Pancreas (tissue), 10 donors: Measurements from ENCODE around the gene MYADML2. TPM values are rescaled to one million over a fixed set of nuclear protein-coding genes. Genes with fewer than 3 reads are reported as not detected.

Experiments used
- ATAC-seq, 4 donors: fragments of 200-7000 bp; cut with Tn5 transposase; one replicate each; pipeline versions ENCODE4 v1.8.0 to v1.9.1; 2020; ENCODE audit warnings: mild to moderate bottlenecking in 4 of 4, moderate library complexity in 4 of 4
- DNase-seq, 6 donors: peaks; one replicate each; pipeline ENCODE4 v3.0.0-alpha.2; 2020
- FAIRE-seq: peaks from 2 replicates; lab custom pipeline; 2012; peaks lifted over from hg19 to GRCh38; lab: Jason Lieb, UNC
- H3K27ac ChIP-seq, 4 donors: fragments of 200-600 bp; sonication (generic); 1 replicate in 3 of 4; 2 replicates in 1 of 4; pipeline versions ENCODE4 v1.5.0 to v1.8.0; 2020
- H3K27me3 ChIP-seq, 4 donors: fragments of 200-600 bp; one replicate each; pipeline ENCODE4 v1.8.0; 2021
- H3K36me3 ChIP-seq, 3 donors: fragments of 200-600 bp; sonication (generic) in 1 of 3; one replicate each; pipeline versions ENCODE4 v1.5.0 to v1.8.0; 2020 to 2021
- H3K4me1 ChIP-seq, 3 donors: fragments of 200-600 bp; one replicate each; pipeline ENCODE4 v1.8.0; 2021
- H3K4me3 ChIP-seq, 4 donors: fragments of 200-600 bp; sonication (generic) in 2 of 4; one replicate each; pipeline versions ENCODE4 v1.5.0 to v1.8.0; 2020 to 2021
- H3K9me3 ChIP-seq, 4 donors: fragments of 200-600 bp; one replicate each; pipeline ENCODE4 v1.8.0; 2021
- WGBS, 2 donors: extraction: QIAGEN DNeasy Blood & Tissue Kit; methylation state at CpG; one replicate each; pipeline ENCODE4 v1.1.7; 2013; 5-methylcytosine and 5-hydroxymethylcytosine counted together
- intact Hi-C, 3 donors: fragments of 100-400 bp; cut with DNase I; formaldehyde crosslinking; loops; one replicate each; pipeline versions ENCODE4 v1.11.1 to v1.14.2; 2022
- polyA plus RNA-seq, 2 donors: library from polyadenylated mRNA; stranded (reverse); fragments of 200-250 nt; gene quantifications; one replicate each; pipeline ENCODE4 v1.2.3, GENCODE V29; 2013
- total RNA-seq, 6 donors: library from RNA; stranded (reverse); fragmentation: NEBNext Ultra II Directional in 4 of 6; extraction: Animal tissue kit (Norgen Biotek cat#: 25700) in 4 of 6; gene quantifications; one replicate each; pipeline versions ENCODE4 v1.2.1 to v1.2.4, GENCODE V29; 2021 to 2023
- TF ChIP-seq, protein P1 (sequence below), 4 donors: fragments of 200-600 bp; sonication (generic) in 3 of 4; IDR thresholded peaks; one replicate each; pipeline versions ENCODE4 v1.5.0 to v1.8.0; 2021; ENCODE audit warnings: antibody characterized with exemption in 4 of 4
- donor health status: healthy with polysubstance abuse.
- donor health status: DM: no; HTN: no; CAD: no; lungs with moderate emphysema.
- donor health status: DM: no; HTN: no; CAD: no.
- donor health status: control.
- donor health status: control.
- donor health status: Bipolar disorder and iron deficiency.
- donor health status: DM: yes; HTN: yes; CAD: no.
- donor health status: DM: no; HTN: no; CAD: no.
- donor health status: DM: no; HTN: no; CAD: no.
- donor health status: DM: yes; HTN: yes; CAD: no.

Gene MYADML2
- total and polyA plus RNA-seq, 8 donors, result not detected

GRCh38 chr17:81934850-81935708, 12.0 kb downstream of the MYADML2 start:
- H3K4me1 ChIP-seq, result peaks cover 0 to 5% (median 3%) of the 10 kb centered on the region in 3 donors
- H3K27ac ChIP-seq, result no peak overlapping the region
- DNase-seq (peak in 4 of 6 donors; percentile 31 to 75 (median 47)), FAIRE-seq (no peak), ATAC-seq (no peak)
- no peaks in the 10 kb centered on the region for H3K27me3 ChIP-seq
- no peaks in the 10 kb centered on the region for H3K9me3 ChIP-seq
- H3K4me3 ChIP-seq, result peak overlapping the region in 1 of 4 donors; percentile 68
- no peaks in the 10 kb centered on the region for H3K36me3 ChIP-seq
- intact Hi-C loops, result no loop called here
- whole genome bisulfite sequencing, 2 donors, result 87 to 89% methylated on average over 38 of the region's 38 CpGs
- TF ChIP-seq, protein P1, sequence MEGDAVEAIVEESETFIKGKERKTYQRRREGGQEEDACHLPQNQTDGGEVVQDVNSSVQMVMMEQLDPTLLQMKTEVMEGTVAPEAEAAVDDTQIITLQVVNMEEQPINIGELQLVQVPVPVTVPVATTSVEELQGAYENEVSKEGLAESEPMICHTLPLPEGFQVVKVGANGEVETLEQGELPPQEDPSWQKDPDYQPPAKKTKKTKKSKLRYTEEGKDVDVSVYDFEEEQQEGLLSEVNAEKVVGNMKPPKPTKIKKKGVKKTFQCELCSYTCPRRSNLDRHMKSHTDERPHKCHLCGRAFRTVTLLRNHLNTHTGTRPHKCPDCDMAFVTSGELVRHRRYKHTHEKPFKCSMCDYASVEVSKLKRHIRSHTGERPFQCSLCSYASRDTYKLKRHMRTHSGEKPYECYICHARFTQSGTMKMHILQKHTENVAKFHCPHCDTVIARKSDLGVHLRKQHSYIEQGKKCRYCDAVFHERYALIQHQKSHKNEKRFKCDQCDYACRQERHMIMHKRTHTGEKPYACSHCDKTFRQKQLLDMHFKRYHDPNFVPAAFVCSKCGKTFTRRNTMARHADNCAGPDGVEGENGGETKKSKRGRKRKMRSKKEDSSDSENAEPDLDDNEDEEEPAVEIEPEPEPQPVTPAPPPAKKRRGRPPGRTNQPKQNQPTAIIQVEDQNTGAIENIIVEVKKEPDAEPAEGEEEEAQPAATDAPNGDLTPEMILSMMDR (IDR thresholded peaks at IDR 0.05), result no peak

GRCh38 chr17:81934098-81934757, 12.8 kb downstream of the MYADML2 start:
- Histone ChIP-seq H3K27ac (no peak overlapping the region), H3K36me3 (no peaks in the 10 kb centered on the region), H3K4me3 (no peak overlapping the region), H3K4me1 (peaks cover 0 to 5% (median 3%) of the 10 kb centered on the region in 3 donors), H3K9me3 (no peaks in the 10 kb centered on the region), H3K27me3 (no peaks in the 10 kb centered on the region)
- no peak for ATAC-seq
- peak in 2 of 6 donors; percentile 36 to 72 for DNase-seq
- WGBS, 2 donors, result 77 to 78% methylated on average over 23 of the region's 23 CpGs
- FAIRE-seq, result no peak
- intact Hi-C loops, result no loop called here
- TF ChIP-seq, protein P1 (IDR thresholded peaks at IDR 0.05), result no peak

DNA sequence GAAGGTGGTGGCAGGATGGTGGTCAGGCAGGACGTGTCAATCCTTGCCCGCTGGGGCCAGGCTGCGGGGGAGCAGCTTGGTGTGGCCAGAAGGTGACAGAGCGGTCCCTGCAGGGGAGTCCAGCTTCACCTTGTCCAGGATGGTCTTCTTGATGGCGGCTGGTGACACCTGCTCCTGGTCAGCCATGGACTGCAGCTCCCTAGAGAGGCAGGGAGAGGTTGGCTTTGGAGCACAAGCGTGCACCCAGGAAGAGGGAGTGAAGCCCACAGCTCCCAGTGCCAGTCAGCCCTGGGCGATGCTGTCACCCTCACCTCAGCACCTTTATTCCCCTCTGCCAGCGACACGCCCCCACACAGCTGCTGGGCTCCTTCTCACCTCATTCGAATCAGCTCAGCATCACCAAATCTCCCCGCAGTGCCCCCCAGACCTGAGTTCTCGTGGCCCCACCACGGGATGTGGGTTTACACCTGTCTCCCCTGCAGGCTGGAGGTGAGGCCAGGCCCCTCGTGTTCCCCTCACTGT, 13.8 kb downstream of the MYADML2 start:
- H3K27ac ChIP-seq, result no peak overlapping the region
- DNase-seq, result peak in 2 of 6 donors; percentile 42 to 66
- no peak overlapping the region for H3K4me3 ChIP-seq
- FAIRE-seq, result no peak
- no peak for ATAC-seq
- H3K36me3 ChIP-seq, result no peaks in the 10 kb centered on the region
- peaks cover 0 to 9% (median 3%) of the 10 kb centered on the region in 3 donors for H3K4me1 ChIP-seq
- no peaks in the 10 kb centered on the region for H3K27me3 ChIP-seq
- 84 to 91% methylated on average over 14 of the region's 14 CpGs for WGBS, 2 donors
- intact Hi-C loops, result no loop called here
- TF ChIP-seq, protein P1 (IDR thresholded peaks at IDR 0.05), result no peak
- no peaks in the 10 kb centered on the region for H3K9me3 ChIP-seq

- Histone ChIP-seq H3K36me3 (no peaks in the 10 kb centered on the region), H3K4me1 (peaks cover 0 to 9% (median 3%) of the 10 kb centered on the region in 3 donors), H3K4me3 (no peak overlapping the region), H3K9me3 (no peaks in the 10 kb centered on the region), H3K27ac (no peak overlapping the region), H3K27me3 (no peaks in the 10 kb centered on the region)
- intact Hi-C loops, result no loop called here
- DNase-seq (peak in 2 of 6 donors; percentile 37 to 68), ATAC-seq (no peak), FAIRE-seq (no peak)
- 71 to 76% methylated on average over 9 of the region's 9 CpGs for WGBS, 2 donors
- TF ChIP-seq, protein P1 (IDR thresholded peaks at IDR 0.05), result no peak
These were observed 14.6 kb downstream of the MYADML2 start for GRCh38 chr17:81932333-81932983.
